Daoy (cell line): ENCODE results near the gene RUNX3. TPM values are rescaled to one million over a fixed set of nuclear protein-coding genes. Genes with fewer than 3 reads are reported as not detected.
"Not testable (repeated sequence)": the region's sequence is repeated elsewhere in the genome, so short reads cannot be mapped to it uniquely, and the experiment has no call there.

ENCODE experiments used
- DNase-seq: peaks from one replicate; pipeline ENCODE4 v3.0.0-alpha.2; 2015; ENCODE audit warnings: low read depth
- total RNA-seq: library from RNA; depleted of rRNA; stranded (reverse); fragments of >200 nt; shearing (Covaris generic); gene quantifications from 2 replicates; pipeline ENCODE4 v1.2.3, GENCODE V29; 2014

RUNX3 gene
- total RNA-seq, 1 experiment from 2014 or later, result 5.5 TPM

- peak; percentile 98 for DNase-seq
Observed at GRCh38 chr1:24914226-24915069, 15.6 kb downstream of the RUNX3 start.

DNA sequence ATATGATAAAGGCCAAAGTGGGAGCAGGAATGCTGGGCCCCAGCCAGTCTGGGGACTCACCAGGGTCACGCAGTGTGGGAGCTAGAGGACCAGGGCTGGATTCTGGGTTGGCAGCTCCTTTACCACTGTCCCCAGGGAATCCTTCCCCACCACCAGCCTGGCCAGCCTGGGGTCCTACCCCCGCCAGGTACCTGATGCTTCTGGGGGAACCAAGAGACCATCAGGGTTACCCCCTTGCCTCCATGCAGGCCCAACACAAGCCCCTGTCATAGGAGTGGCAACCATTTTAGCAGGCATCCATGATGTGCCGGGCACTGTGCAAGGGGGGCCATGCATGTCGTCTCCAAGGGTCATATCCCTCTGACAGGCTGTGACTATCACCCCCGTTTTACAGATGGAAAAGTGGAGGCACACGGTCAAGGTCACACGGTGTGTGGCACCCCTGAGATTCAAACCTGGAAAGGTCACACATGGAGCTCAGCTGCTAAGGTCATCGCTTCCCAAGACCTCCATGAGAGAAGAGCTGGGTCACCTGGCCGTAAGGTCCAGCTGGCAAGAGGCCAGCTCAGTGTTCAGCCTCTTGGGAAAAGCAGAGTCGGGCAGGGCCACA is 16.4 kb downstream of the RUNX3 start:
- no peak for DNase-seq

- no peak for DNase-seq
Observed at GRCh38 chr1:24913274-24913604, 16.8 kb downstream of the RUNX3 start.

GRCh38 chr1:24912376-24913273 is 17.5 kb downstream of the RUNX3 start:
- no peak for DNase-seq

- no peak for DNase-seq
Observed at GRCh38 chr1:24911651-24912155, 18.4 kb downstream of the RUNX3 start.

DNA sequence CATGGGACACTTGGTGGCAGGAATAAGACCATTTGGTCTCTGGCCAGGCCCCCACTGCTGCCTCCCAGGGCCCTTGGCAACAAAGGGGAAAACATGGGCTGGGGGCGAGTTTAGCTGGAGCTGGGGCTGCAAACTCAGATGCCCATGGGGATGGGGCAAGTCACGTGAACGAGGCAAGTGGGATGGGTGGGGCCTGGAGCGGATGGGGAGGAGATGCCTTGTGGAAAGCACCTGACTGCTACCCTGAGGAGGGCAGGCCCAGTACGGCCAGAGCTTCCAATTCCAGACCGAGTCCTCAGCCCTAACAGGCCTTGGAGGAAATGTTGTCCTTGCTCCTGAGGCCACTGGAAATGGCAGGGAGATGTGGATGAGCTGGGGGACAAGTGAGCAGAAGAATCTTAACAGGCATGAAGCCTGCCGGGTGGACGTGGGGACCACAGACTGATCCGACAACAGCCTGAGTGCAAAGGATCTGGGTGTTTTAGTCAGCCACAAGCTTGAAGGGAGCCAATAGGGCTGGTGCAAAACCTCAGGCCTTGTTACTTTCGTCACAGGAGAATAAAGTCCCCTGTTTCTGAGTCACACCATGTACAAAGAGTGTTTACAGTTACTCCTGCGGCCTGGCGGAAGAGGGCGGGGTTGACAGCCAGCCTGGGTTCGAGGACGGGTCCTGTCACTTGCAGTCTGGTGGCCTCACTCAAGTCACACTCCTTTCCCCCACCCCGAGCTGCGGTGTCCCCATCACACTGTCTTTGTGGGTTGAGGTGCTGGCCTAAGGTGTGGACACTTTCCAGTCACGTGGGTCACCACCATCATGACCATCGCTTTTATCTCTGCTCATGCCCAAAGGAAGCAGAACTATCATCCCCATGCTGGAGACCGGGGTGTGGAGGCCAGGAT is 19.1 kb downstream of the RUNX3 start:
- peak; percentile 86 for DNase-seq

- no peak for DNase-seq
Observed at GRCh38 chr1:24910210-24910609, 19.9 kb downstream of the RUNX3 start.

- DNase-seq, result no peak
Observed at GRCh38 chr1:24909388-24909898, 20.6 kb downstream of the RUNX3 start.

GRCh38 chr1:24908591-24909259 is 21.4 kb downstream of the RUNX3 start:
- peak; percentile 0 for DNase-seq

DNA sequence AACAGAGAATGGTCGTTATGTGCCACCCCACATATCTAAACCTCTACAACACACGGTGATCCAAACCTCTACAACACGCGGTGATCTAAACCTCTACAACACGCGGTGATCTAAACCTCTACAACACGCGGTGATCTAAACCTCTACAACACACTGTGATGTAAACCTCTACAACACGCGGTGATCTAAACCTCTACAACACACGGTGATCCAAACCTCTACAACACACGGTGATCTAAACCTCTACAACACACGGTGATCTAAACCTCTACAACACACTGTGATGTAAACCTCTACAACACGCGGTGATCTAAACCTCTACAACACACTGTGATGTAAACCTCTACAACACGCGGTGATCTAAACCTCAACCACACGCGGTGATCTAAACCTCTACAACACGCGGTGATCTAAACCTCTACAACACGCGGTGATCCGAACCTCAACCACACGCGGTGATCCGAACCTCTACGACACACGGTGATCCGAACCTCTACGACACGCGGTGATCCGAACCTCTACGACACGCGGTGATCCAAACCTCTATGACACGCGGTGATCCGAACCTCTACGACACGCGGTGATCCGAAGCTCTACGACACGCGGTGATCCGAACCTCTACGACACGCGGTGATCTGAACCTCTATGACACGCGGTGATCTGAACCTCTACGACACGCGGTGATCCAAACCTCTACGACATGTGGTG is 22.3 kb downstream of the RUNX3 start:
- not testable (repeated sequence) for DNase-seq

DNA sequence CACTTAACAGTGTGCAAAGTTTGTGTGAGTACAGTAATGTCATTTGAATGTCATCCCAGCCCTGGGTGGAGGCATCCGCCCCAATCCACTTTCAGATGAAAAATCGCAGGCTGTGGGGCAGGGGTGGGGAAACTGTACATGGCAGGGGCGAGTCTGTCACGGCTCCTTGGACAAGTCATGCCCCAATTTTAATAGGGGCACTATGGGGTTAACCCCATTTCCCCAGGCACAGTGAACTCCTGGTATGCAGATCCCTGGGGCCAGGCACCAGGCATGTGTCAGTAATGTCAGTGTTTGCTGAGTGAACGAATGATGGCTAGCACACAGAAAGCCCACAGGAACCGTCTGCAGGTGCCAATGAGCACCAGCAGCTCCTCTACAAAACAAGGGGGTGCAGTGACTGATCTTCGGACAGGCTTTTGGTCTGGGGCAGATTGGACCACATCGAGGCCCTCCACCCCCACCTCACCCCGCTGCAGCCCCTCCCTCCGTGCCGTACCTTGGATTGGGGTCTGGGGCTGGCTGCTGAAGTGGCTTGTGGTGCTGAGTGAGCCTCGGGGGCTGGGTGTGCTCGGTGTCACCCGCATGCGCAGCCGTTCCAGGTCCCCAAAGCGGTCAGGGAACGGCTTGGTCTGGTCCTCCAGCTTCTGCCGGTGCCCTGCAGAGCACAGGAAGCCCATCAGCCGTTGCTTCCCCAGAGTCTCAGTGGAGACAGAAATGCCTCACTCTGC is 23.2 kb downstream of the RUNX3 start:
- DNase-seq, result no peak

GRCh38 chr1:24905979-24906720 is 23.9 kb downstream of the RUNX3 start:
- DNase-seq, result no peak

GRCh38 chr1:24905355-24905978 is 24.6 kb downstream of the RUNX3 start:
- DNase-seq, result no peak

DNA sequence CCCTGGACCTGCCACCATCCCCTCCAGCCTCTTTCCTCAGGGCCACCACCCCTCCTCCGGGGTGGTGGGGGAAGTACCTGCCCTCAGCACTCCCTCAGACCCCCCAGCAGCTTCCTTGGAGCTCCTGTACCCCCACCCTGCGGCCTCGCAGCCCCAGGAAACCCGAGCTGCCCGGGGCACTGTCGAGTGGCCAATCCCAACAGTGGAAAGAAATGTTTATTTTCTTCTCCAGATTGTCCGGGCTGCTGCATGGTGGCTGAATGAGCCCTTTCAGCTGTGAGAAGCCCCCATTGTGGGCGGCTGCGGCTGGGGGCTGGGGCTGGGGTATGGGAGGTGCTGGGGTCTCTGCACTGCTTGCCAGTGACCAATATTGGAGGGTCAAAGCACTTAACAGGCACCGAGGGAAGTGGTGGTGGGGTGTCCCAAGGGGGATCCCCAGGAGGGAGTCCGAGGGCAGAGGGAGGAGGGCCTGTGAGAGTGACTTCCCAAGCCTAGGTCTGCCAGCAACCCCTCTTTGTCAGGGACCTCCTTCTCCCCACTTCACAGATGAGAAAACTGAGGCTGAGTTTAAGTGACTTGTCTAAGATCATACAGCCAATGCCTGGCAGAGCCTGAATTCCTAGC is 25.2 kb downstream of the RUNX3 start:
- DNase-seq, result no peak

- no peak for DNase-seq
Observed at GRCh38 chr1:24903955-24904730, 25.9 kb downstream of the RUNX3 start.

GRCh38 chr1:24903560-24903954 is 26.5 kb downstream of the RUNX3 start:
- DNase-seq, result no peak
